HepG2 (cell line): Measurements from ENCODE around the gene RREB1. TPM values are rescaled to one million over a fixed set of nuclear protein-coding genes. Genes with fewer than 3 reads are reported as not detected.

ENCODE experiments used
- AHR ChIP-seq: IDR thresholded peaks from 2 replicates; pipeline ENCODE4 v1.6.1; 2018; ENCODE audit warnings: missing genetic modification reagents, missing compliant biosample characterization
- MAFK ChIP-seq, 2 experiments: IDR thresholded peaks in 1 of 2; conservative IDR thresholded peaks in 1 of 2; 2 replicates each; pipeline ENCODE4 v1.6.1; 2011; ENCODE audit warnings: improper control_type of control experiment in 2 of 2, low read length in 2 of 2
- ZNF451 ChIP-seq: sonication (generic); formaldehyde crosslinking; IDR thresholded peaks from 2 replicates; pipeline ENCODE4 v1.5.0; 2020; ENCODE audit warnings: mild to moderate bottlenecking, missing genetic modification reagents
- ZNF572 ChIP-seq: sonication (generic); formaldehyde crosslinking; IDR thresholded peaks from 2 replicates; pipeline ENCODE4 v1.5.1; 2020; ENCODE audit warnings: mild to moderate bottlenecking, missing genetic modification reagents
- polyA plus RNA-seq, 8 experiments: library from polyadenylated mRNA; depleted of rRNA in 3 of 8; stranded (reverse) in 7 of 8; unstranded in 1 of 8; fragments of >200 nt; fragmentation: Illumina TruSeq in 4 of 8; extraction: Trizol in 4 of 8; gene quantifications; 2 replicates each; pipeline versions ENCODE4 v1.2.1 to v1.2.3, GENCODE V29; 2011 to 2016; ENCODE audit warnings: low read depth in 4 of 8, missing spikeins in 1 of 8, mixed read lengths in 1 of 8; ENCODE audit not compliant: insufficient read depth in 1 of 8
- total RNA-seq, 5 experiments: library from RNA; depleted of rRNA; stranded (reverse); fragments of >200 nt; fragmentation: Illumina TruSeq; extraction: Trizol; gene quantifications; 2 replicates each; pipeline ENCODE4 v1.2.3, GENCODE V29; 2016; ENCODE audit warnings: low read depth in 1 of 5
- TF ChIP-seq, protein P1 (sequence below): sonication (generic); formaldehyde crosslinking; IDR thresholded peaks from 2 replicates; pipeline ENCODE4 v1.4.0; 2020; ENCODE audit warnings: missing genetic modification reagents
- TF ChIP-seq, protein P2 (sequence below): sonication (generic); formaldehyde crosslinking; IDR thresholded peaks from 2 replicates; pipeline ENCODE4 v1.4.0; 2020; ENCODE audit warnings: missing genetic modification reagents, borderline replicate concordance
- TF ChIP-seq, protein P3 (sequence below): sonication (generic); formaldehyde crosslinking; IDR thresholded peaks from 2 replicates; pipeline ENCODE4 v1.4.0; 2020; ENCODE audit warnings: missing genetic modification reagents, borderline replicate concordance
- TF ChIP-seq, protein P4 (sequence below): sonication (generic); formaldehyde crosslinking; IDR thresholded peaks from 2 replicates; pipeline ENCODE4 v1.4.0; 2020; ENCODE audit warnings: missing genetic modification reagents

The RREB1 gene
- total and polyA plus RNA-seq, 2 of the 13 experiments (the other 11 are each of a cell fraction or from before 2014, with no cell fraction given) = 6.1 to 23.2 TPM

DNA sequence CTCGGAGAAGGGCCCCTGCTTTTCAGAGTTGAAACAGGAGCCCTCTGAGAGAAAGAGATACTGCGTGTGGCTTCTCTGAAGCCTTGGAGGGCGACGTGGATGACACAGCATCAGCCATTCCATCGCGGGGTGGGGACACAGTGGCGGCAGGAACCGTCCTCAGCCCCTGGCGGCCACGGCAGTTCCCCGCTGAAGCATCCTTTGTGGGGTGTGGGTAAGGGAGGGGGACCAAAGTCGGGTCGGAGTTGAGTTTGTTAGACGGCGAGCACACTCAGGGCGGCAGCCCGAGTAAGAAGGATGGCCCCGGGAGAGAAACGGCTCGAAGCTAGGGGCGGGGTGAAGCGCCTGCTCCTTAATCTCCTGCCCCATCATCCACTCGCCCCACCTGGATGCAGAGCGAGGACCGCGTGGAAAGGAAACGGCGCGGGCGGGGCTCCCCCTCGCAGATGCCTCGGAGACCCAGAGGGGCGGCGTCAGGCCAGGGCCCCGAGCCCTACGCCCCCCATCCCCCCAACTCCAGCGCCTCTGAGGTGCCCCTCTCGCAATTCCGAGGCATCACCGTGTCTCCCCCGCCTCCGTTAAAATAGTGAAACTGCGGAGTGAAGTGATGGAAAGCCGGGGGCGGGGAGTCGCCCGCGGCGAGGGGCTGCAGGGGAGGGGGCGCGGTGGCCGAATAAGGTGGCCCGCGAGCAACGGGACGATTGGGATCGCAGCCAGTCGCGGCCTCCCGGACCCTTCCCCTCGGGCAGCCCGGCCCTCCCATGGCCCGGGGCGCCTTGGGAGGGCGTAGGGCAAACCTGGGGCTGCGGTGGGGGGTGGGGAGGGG lies 796 bp upstream of the RREB1 start (continued):
- TF ChIP-seq, protein P1, sequence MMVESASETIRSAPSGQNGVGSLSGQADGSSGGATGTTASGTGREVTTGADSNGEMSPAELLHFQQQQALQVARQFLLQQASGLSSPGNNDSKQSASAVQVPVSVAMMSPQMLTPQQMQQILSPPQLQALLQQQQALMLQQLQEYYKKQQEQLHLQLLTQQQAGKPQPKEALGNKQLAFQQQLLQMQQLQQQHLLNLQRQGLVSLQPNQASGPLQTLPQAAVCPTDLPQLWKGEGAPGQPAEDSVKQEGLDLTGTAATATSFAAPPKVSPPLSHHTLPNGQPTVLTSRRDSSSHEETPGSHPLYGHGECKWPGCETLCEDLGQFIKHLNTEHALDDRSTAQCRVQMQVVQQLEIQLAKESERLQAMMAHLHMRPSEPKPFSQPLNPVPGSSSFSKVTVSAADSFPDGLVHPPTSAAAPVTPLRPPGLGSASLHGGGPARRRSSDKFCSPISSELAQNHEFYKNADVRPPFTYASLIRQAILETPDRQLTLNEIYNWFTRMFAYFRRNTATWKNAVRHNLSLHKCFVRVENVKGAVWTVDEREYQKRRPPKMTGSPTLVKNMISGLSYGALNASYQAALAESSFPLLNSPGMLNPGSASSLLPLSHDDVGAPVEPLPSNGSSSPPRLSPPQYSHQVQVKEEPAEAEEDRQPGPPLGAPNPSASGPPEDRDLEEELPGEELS (CRISPR knock-in tag) = peak; percentile 17; the same call in 1 of the 2 replicates
- TF ChIP-seq ZNF451 (CRISPR knock-in tag) (no peak), AHR (CRISPR knock-in tag) (no peak), MAFK (conservative IDR thresholded peaks at IDR 0.05 in 1 of 2, IDR thresholded peaks at IDR 0.05 in 1 of 2; ENCODE audit: low read length in 2 of 2) (no peak), ZNF572 (peak; percentile 21; the same call in 1 of the 2 replicates)
- TF ChIP-seq, protein P2, sequence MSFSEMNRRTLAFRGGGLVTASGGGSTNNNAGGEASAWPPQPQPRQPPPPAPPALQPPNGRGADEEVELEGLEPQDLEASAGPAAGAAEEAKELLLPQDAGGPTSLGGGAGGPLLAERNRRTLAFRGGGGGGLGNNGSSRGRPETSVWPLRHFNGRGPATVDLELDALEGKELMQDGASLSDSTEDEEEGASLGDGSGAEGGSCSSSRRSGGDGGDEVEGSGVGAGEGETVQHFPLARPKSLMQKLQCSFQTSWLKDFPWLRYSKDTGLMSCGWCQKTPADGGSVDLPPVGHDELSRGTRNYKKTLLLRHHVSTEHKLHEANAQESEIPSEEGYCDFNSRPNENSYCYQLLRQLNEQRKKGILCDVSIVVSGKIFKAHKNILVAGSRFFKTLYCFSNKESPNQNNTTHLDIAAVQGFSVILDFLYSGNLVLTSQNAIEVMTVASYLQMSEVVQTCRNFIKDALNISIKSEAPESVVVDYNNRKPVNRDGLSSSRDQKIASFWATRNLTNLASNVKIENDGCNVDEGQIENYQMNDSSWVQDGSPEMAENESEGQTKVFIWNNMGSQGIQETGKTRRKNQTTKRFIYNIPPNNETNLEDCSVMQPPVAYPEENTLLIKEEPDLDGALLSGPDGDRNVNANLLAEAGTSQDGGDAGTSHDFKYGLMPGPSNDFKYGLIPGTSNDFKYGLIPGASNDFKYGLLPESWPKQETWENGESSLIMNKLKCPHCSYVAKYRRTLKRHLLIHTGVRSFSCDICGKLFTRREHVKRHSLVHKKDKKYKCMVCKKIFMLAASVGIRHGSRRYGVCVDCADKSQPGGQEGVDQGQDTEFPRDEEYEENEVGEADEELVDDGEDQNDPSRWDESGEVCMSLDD (CRISPR knock-in tag) = peak; percentile 47; the same call in 1 of the 2 replicates
- TF ChIP-seq, protein P3, sequence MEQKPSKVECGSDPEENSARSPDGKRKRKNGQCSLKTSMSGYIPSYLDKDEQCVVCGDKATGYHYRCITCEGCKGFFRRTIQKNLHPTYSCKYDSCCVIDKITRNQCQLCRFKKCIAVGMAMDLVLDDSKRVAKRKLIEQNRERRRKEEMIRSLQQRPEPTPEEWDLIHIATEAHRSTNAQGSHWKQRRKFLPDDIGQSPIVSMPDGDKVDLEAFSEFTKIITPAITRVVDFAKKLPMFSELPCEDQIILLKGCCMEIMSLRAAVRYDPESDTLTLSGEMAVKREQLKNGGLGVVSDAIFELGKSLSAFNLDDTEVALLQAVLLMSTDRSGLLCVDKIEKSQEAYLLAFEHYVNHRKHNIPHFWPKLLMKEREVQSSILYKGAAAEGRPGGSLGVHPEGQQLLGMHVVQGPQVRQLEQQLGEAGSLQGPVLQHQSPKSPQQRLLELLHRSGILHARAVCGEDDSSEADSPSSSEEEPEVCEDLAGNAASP (CRISPR knock-in tag) = no peak
- TF ChIP-seq, protein P4, sequence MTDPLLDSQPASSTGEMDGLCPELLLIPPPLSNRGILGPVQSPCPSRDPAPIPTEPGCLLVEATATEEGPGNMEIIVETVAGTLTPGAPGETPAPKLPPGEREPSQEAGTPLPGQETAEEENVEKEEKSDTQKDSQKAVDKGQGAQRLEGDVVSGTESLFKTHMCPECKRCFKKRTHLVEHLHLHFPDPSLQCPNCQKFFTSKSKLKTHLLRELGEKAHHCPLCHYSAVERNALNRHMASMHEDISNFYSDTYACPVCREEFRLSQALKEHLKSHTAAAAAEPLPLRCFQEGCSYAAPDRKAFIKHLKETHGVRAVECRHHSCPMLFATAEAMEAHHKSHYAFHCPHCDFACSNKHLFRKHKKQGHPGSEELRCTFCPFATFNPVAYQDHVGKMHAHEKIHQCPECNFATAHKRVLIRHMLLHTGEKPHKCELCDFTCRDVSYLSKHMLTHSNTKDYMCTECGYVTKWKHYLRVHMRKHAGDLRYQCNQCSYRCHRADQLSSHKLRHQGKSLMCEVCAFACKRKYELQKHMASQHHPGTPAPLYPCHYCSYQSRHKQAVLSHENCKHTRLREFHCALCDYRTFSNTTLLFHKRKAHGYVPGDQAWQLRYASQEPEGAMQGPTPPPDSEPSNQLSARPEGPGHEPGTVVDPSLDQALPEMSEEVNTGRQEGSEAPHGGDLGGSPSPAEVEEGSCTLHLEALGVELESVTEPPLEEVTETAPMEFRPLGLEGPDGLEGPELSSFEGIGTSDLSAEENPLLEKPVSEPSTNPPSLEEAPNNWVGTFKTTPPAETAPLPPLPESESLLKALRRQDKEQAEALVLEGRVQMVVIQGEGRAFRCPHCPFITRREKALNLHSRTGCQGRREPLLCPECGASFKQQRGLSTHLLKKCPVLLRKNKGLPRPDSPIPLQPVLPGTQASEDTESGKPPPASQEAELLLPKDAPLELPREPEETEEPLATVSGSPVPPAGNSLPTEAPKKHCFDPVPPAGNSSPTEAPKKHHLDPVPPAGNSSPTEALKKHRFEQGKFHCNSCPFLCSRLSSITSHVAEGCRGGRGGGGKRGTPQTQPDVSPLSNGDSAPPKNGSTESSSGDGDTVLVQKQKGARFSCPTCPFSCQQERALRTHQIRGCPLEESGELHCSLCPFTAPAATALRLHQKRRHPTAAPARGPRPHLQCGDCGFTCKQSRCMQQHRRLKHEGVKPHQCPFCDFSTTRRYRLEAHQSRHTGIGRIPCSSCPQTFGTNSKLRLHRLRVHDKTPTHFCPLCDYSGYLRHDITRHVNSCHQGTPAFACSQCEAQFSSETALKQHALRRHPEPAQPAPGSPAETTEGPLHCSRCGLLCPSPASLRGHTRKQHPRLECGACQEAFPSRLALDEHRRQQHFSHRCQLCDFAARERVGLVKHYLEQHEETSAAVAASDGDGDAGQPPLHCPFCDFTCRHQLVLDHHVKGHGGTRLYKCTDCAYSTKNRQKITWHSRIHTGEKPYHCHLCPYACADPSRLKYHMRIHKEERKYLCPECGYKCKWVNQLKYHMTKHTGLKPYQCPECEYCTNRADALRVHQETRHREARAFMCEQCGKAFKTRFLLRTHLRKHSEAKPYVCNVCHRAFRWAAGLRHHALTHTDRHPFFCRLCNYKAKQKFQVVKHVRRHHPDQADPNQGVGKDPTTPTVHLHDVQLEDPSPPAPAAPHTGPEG = no peak
